Measurements from ENCODE around the gene TNF.

DNA sequence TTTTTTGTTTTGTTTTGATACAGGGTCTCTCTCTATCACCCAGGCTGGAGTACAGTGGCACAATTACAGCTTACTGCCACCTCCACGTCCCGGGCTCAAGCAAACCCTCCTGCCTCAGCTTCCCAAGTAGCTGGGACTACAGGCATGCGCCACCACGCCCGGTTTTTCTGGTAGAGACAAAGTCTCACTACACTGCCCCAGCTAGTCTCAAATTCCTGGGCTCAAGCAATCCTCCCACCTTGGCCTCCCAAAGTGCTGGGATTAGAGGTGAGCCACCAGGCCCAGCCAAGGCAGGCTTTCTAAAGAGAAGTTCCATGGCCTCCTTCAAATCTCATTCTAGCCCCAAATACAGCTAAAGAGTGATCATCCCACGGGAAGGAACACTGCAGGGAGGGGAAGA is 41.4 kb upstream of the TNF start:
- TF ChIP-seq CTCF (IDR thresholded peaks at IDR 0.05) (no peak), POLR2A (IDR thresholded peaks at IDR 0.05) (no peak), EP300 (IDR thresholded peaks at IDR 0.05) (no peak), POLR2AphosphoS5 (IDR thresholded peaks at IDR 0.05) (peak; percentile 18)

Measured in gastroesophageal sphincter (tissue), 3 donors.